Lower leg skin (tissue), 3 donors: ENCODE data around the gene PTK6.

Source experiments
- POLR2A ChIP-seq, 2 donors: fragments of 450-650 bp; IDR thresholded peaks; one replicate each; pipeline ENCODE4 v1.6.1; 2016 to 2017; ENCODE audit warnings: antibody characterized with exemption in 2 of 2, mild to moderate bottlenecking in 1 of 2, moderate library complexity in 1 of 2
- TF ChIP-seq, protein P1 (sequence below), 3 donors: fragments of 450-650 bp; IDR thresholded peaks; one replicate each; pipeline ENCODE4 v1.5.1; 2016; ENCODE audit warnings: antibody characterized with exemption in 3 of 3, mild to moderate bottlenecking in 3 of 3, moderate library complexity in 2 of 3

DNA sequence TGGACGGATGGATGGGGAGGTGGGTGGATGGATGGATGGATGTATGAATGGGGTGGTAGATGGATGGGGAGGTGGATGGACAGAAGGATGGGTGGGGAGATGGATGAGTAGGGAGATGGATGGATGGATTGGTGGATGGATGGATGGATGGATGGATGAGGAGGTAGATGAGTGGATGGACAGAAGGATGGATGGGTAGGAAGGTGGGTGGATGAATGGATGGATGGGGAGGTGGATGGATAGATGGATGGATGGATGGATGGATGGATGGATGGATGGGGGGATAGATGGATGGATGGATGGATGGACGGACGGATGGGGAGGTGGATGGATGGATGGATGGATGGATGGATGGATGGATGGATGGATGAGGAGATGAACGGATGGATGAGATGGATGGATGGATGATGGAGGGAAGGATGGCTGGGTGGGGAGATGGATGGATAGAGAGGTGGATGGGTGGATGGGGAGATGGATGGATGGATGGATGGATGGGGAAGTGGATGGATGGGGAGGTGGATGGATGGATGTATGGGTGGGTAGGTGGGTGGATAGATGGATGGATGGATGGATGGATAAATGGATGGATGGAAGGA lies 45.4 kb downstream of the PTK6 start:
- TF ChIP-seq, protein P1, sequence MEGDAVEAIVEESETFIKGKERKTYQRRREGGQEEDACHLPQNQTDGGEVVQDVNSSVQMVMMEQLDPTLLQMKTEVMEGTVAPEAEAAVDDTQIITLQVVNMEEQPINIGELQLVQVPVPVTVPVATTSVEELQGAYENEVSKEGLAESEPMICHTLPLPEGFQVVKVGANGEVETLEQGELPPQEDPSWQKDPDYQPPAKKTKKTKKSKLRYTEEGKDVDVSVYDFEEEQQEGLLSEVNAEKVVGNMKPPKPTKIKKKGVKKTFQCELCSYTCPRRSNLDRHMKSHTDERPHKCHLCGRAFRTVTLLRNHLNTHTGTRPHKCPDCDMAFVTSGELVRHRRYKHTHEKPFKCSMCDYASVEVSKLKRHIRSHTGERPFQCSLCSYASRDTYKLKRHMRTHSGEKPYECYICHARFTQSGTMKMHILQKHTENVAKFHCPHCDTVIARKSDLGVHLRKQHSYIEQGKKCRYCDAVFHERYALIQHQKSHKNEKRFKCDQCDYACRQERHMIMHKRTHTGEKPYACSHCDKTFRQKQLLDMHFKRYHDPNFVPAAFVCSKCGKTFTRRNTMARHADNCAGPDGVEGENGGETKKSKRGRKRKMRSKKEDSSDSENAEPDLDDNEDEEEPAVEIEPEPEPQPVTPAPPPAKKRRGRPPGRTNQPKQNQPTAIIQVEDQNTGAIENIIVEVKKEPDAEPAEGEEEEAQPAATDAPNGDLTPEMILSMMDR (IDR thresholded peaks at IDR 0.05) = no peak
- no peak for TF ChIP-seq POLR2A (IDR thresholded peaks at IDR 0.05)
